GM21423 (cell line): ENCODE measurements around the gene GOLGA8Q.
"Not testable (repeated sequence)": the region's sequence is repeated elsewhere in the genome, so short reads cannot be mapped to it uniquely, and the experiment has no call there.

Source experiments
- ATAC-seq: cut with Tn5 transposase; IDR thresholded peaks from one replicate; pipeline ENCODE4 v1.9.1; 2021; ENCODE audit warnings: mild to moderate bottlenecking, moderate library complexity; ENCODE audit not compliant: unreplicated experiment

The GOLGA8Q gene, protein sequence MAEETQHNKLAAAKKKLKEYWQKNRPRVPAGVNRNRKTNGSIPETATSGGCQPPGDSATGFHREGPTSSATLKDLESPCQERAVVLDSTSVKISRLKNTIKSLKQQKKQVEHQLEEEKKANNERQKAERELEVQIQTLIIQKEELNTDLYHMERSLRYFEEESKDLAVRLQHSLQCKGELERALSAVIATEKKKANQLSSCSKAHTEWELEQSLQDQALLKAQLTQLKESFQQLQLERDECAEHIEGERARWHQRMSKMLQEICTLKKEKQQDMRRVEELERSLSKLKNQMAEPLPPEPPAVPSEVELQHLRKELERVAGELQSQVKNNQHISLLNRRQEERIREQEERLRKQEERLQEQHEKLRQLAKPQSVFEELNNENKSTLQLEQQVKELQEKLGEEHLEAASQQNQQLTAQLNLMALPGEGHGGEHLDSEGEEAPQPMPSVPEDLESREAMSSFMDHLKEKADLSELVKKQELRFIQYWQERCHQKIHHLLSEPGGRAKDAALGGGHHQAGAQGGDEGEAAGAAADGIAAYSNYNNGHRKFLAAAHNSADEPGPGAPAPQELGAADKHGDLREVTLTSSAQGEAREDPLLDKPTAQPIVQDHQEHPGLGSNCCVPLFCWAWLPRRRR

DNA sequence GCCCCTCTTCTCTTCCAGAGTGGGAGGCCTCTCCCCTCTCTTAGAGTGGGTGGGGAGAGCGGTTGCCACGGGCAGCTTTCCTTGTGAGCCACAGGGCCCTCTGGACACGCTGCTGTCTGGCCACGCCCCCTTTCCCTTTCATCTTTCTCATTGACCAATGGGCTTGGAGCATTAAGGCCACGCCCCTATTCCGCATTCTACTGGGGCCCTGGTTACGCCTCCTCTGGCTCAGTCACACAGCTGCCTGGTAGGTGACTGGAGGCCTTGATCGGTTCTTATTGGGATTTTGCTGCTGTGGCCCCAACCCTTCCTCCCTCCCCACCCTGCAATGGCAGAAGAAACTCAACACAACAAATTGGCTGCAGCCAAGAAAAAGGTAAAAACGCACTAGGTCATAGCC, at the start of gene GOLGA8Q:
Gene GOLGA8Q, plus strand, starts transcription at position 301 of the 400 bp plus-strand sequence. Its CDS starts 28 bp downstream, at position 329.
- not testable (repeated sequence) for ATAC-seq

GRCh38 chr15:30502904-30503781, 48.7 kb upstream of the GOLGA8Q start:
- not testable (repeated sequence) for ATAC-seq

DNA sequence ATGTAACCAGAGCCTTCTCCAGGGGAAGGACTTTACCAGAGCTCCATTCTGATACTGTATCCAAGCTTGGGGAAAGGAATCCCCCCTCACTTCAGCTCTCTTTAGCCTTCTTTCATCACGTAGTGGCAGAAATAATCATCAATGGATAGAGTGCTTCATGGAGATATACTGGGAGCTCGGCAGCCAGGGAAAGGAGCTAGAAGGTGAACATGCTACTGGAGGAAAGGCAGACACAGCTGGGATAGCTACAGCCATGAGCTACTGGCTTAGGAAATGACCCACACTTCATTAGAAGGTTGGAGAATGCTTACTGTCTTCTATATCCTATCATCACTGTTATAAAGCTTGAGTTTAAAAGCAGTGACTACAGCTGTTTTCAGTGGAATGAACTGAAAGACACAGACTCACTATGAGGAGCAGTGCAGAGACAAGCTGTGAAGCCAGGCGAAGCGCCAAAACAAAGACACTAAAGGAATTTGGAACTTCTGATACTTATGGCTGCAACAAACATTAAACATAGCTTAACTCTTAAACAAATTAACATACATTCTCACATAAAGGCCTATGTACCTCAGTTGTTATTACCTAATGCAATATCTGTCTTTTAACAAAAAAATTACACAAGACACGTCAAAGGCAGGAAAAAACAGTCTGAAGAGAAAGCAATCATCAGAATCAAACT, 47.5 kb upstream of the GOLGA8Q start:
- not testable (repeated sequence) for ATAC-seq

DNA sequence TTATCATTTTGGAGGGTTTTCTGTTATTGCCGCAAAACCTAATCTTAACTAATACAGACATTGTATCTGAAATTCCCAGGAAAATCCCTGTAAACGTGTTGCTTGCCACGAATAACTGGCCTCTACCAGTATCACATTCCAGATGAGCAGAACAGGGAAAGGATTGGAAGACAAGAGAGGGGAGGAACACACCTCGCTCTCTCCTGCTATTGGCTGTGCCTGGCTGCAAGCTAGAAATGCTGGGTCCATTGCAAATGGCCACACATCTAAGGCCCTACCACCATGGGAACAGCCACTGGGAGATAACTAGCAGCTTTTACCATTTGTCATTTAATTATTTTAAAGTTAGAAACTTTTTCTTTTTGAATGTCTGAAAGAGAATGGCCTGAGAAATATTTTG, 37.3 kb upstream of the GOLGA8Q start:
- not testable (repeated sequence) for ATAC-seq

GRCh38 chr15:30523453-30524243, 28.2 kb upstream of the GOLGA8Q start:
- ATAC-seq: not testable (repeated sequence)

DNA sequence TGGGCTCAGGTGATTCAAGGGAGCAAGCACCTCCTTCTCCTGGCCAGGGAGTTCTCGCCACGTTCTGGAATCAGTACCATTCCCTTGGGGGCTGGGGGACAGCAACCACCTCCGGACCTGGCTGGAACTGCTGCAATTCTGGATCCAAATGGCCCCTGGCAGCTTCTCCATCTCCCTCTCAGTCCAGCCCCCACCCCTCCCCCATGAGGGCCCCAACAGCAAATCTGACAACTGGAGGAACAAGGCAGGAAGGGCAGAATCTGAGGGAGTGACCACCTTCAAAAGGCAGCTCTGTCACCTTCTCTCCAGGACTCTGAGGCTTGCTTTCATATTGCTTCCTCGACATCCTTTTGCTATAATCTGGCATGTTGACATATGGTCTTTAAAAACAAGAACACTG, 25.9 kb upstream of the GOLGA8Q start:
- not testable (repeated sequence) for ATAC-seq

DNA sequence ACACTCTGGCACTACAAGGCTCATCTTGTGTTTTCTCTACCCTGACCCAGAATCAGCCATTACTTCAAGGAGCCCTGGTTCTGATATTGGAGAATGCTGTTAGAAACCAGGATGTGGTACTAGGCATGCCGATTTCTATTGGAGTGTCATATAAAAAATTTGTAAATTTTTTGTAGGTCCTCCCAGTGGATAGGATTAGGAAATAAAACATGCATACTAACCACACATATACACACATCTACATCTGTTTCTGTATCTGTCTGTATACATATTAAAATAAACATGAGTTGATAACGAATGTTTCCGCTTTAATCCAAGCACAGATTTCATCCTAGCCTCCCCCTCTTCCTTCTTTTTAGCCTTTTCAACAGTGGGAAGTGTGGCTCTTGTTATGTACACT, 22.8 kb upstream of the GOLGA8Q start:
- not testable (repeated sequence) for ATAC-seq

- ATAC-seq: not testable (repeated sequence)
Measured at GRCh38 chr15:30566949-30567348, 15.1 kb downstream of the GOLGA8Q start.

DNA sequence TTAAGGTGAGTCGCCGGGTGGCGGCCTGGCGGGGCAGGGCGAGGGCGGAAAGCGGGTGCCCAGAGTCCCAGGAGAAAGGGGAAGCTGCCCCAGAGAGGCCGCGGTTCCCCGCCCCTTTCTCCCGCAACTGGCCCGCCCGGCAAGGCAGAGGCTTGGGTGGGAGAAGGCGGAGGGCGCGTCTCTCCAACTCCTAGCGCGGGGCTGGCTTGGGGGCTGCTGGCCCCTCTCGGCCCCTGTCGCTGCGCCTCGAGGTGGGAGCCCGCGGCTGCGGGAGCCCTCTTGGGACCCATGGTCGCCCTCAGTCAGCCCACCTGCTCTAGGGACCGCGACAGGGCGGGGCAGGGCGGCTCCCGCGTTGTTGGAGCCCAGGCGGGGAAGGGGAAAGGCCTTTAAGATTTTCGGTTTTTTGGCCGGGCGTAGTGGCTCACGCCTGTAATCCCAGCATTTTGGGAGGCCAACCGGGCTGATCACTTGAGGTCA, 21.2 kb downstream of the GOLGA8Q start:
- not testable (repeated sequence) for ATAC-seq

DNA sequence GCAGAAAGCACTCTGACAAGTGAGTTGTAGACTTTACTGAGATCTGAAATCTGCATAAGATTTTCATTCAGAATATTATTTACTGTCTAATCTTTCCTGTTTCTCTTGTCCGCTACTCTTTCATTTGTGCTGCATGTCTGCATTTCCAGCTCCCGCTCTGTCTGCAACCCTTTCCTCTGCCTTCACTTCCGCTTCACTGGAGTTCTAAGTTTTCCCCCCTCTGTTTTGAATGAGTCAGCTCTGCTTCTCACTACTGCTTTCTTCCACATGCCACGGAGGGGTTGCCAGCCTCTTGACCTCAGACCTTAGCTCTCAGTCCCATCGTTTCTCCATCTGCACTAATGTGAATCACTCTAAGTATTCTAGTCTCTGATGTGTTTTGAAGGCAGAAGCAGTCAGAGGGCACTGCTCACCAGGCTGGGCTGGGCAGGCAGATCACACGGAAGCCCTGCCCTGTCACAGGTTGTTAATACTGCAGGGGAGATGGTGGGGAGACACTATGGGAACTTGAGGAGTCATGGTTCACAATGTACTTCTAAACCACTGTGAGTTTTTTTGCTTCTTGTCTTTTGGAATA, 27.6 kb downstream of the GOLGA8Q start:
- ATAC-seq: not testable (repeated sequence)

- ATAC-seq: not testable (repeated sequence)
Measured at GRCh38 chr15:30580716-30581115, 28.9 kb downstream of the GOLGA8Q start.

- ATAC-seq: not testable (repeated sequence)
Measured at GRCh38 chr15:30598953-30599352, 47.1 kb downstream of the GOLGA8Q start.

- ATAC-seq: not testable (repeated sequence)
Measured at GRCh38 chr15:30603796-30604195, 51.9 kb downstream of the GOLGA8Q start, which contains the start of gene GOLGA8H. GOLGA8H (plus strand) TSS chr15:30604028; CDS start chr15:30604126, 98 bp downstream.
